ENCODE results near the gene GTF2H3.
"Not testable (repeated sequence)": the region's sequence is repeated elsewhere in the genome, so short reads cannot be mapped to it uniquely, and the experiment has no call there.

Gene GTF2H3

GRCh38 chr12:123633379-123634141 is at the start of gene GTF2H3, which contains the start of gene EIF2B1:
GTF2H3 (plus strand) TSS chr12:123633829; CDS start chr12:123633860, 31 bp downstream.
EIF2B1 (minus strand) TSS chr12:123633686; CDS start chr12:123633557, 129 bp downstream.
- intact Hi-C loops (cut with DNase I), result no loop called here
- peak; percentile 95 to 100 (median 98) for DNase-seq

GRCh38 chr12:123591702-123592481 is 41.7 kb upstream of the GTF2H3 start:
- no peak for DNase-seq
- intact Hi-C loops (cut with DNase I), result no loop called here

DNA sequence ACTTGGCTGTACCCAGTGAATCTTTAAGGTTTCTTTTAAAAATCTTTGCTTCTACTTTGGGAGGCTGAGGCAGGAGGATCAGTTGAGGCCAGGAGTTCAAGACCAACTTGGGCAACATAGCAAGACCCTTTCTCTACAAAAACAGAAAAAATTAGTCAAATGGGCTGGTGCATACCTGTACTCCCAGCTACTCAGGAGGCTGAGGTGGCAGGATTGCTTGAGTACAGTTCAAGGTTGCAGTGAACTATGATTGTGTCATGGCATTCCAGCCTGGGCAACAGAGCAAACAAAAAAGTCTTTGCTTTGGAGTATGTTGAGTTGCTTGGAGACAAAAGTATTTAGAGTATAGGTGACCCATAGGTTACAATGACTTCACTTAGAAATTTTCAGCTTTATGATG is 37.9 kb upstream of the GTF2H3 start:
- intact Hi-C loops (cut with DNase I), result no loop called here
- no peak for DNase-seq

- intact Hi-C loops (cut with DNase I), result no loop called here
- no peak for DNase-seq
Measured at GRCh38 chr12:123597100-123597499, 36.5 kb upstream of the GTF2H3 start.

- no peak for DNase-seq
- intact Hi-C loops (cut with DNase I), result no loop called here
Measured at GRCh38 chr12:123598522-123598921, 35.1 kb upstream of the GTF2H3 start.

DNA sequence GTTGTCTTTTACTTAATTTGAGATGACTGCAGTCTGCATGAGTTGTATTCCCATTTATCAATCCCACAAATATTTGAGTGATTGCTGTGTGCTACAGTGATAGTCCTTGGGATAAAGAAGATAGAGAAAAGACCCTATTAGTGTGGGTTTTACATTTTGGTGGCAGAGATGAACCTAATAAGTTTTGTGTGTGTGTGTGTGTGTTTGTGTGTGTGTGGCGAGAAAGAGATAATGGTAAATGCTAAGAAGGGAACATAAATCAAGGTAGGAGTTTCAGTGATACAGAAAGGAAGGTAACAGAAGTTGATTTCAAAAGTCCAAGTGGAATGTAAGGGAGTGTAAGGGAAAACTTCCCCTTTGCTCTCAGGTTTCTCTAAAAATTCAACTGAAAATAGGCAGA is 34.3 kb upstream of the GTF2H3 start:
- intact Hi-C loops (cut with DNase I), result no loop called here
- no peak for DNase-seq

GRCh38 chr12:123599721-123600120 is 33.9 kb upstream of the GTF2H3 start:
- no peak for DNase-seq

GRCh38 chr12:123601602-123602489 is 31.8 kb upstream of the GTF2H3 start, which contains the start of gene DDX55:
DDX55 (plus strand) TSS chr12:123602099; CDS start chr12:123602149, 50 bp downstream.
- intact Hi-C loops (cut with DNase I), result no loop called here

More at GRCh38 chr12:123599721-123600120, 33.9 kb upstream of the GTF2H3 start:
- intact Hi-C loops (cut with DNase I), result no loop called here

GRCh38 chr12:123602651-123603195 is 30.9 kb upstream of the GTF2H3 start:
- intact Hi-C loops (cut with DNase I), result no loop called here
- DNase-seq, result no peak

More at GRCh38 chr12:123601602-123602489, 31.8 kb upstream of the GTF2H3 start, which contains the start of gene DDX55:
- DNase-seq, result peak; percentile 69 to 98 (median 85)

DNA sequence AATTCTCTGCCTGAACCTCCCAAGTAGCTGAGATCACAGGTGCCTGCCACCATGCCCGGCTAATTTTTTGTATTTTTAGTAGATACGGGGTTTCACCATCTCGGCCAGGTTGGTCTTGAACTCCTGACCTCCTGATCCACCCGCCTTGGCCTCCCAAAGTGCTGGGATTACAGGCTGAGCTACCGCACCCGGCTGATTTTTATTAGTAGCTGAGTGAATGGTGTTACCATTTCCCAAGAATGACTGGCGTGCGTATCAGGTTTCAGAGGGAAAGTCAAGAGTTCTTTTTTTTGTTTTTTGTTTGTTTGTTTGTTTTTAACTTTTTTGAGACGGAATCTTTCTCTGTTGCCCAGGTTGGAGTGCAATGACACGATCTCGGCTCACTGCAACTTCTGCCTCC is 30.1 kb upstream of the GTF2H3 start:
- DNase-seq; intact Hi-C loops (cut with DNase I): not testable (repeated sequence)

GRCh38 chr12:123607756-123608155 is 25.9 kb upstream of the GTF2H3 start:
- DNase-seq, result no peak
- intact Hi-C loops (cut with DNase I), result no loop called here

DNA sequence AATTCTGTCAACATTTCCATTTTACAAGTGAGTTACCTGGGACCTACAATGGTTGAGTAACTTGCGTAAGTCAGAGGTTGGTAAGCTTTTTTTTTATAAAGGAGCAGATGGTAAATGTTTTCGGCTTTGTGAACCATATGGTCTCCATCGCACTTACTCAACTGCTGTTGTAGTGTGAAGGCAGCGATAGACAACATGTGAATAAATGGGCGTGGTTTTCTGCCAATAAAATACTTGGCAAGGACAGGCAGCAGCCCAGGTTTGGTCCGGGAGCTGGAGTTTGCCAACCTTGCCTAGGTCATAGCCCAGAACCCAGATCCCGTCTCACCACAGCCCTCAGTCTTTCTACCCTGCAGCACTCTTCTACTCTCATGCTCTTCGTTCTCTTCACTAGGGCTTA is 25.4 kb upstream of the GTF2H3 start:
- intact Hi-C loops (cut with DNase I), result no loop called here
- no peak for DNase-seq

DNA sequence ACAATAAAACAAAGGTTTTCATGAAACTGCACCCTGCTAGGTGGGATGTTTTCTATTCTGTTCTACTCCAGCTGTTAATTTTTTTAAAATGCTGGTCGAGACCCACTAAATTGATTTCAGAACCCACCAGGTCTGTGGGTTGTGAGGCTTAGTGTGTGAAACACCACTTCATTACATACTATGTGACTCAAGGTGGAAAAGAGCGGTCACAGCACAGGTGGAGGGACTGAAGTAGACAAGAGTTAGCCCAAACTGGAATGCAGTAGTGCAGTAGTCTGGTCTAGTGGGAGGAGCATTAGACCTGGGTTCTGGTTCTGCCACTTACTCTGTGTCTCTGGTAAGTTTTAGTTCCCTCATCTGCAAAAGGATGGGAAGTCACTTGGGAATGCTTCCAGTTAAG is 19.5 kb upstream of the GTF2H3 start:
- intact Hi-C loops (cut with DNase I), result no loop called here
- DNase-seq, result no peak

GRCh38 chr12:123614531-123614930 is 19.1 kb upstream of the GTF2H3 start:
- DNase-seq, result no peak
- intact Hi-C loops (cut with DNase I), result no loop called here

- intact Hi-C loops (cut with DNase I), result no loop called here
- no peak for DNase-seq
Measured at GRCh38 chr12:123617144-123617543, 16.5 kb upstream of the GTF2H3 start.

DNA sequence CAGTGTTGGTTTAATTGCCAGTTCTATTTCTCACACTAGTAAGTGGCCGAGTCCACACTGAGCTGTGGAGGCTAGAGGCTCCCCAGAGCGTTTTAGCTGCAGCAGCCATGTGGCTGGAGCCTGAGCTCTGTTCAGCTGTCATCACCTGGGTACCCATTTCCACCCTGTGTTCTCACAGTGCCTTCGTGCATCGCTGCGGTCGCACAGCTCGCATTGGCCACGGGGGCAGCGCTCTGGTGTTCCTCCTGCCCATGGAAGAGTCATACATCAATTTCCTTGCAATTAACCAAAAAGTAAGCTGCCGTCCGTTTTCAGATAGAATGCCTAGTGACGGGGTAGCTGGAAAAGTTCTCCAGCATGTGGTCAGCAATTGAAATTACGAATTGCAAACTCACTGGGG is 16.0 kb upstream of the GTF2H3 start:
- intact Hi-C loops (cut with DNase I), result no loop called here

GRCh38 chr12:123621101-123621500 is 12.5 kb upstream of the GTF2H3 start:
- DNase-seq, result no peak
- intact Hi-C loops (cut with DNase I), result no loop called here

More for the DNA sequence above, 16.0 kb upstream of the GTF2H3 start:
- peak in 1 of 10 donors; percentile 42 for DNase-seq

DNA sequence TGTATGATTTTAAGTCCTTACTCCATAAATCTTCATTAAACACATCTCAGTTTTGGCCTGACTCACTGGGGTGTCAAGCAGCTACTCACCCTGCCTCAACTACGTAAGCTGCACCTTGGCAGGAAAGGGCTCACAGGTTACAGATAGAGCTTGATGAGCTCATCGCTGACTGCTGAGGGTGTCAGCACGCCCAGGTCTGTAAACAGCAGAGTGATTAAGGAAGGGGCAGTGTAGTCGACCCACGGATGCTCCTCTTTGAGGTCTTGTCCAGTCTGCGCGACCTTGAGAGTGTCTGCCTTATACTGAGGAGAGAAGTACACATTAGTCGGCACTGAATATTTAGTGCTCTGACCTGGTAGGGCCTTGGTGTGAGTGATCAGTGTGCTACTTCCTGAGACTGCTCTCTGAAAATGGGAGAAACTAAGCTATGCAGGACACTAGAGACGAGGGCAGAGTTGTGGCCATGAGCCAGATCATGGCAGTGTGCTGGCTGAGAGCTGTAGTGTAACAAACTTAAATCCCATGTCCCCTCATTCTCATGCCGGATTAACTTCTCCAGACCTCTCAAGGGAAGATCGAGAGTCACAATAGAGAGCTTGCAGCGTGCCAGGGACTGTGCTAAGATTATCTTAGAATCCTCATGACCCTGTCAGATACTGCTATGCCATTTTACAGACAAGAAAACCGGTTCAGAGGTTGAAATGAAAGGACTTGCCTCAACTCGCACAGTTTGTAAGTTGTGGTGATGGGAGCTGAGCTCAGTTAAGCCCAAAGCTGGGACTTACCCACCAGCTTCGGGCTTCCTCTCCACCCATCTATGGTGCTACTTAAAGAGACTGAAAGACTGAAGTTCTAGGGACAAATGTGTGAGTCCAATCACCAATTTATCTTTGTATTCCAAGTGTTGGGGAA is 11.8 kb upstream of the GTF2H3 start:
- DNase-seq, result no peak
- intact Hi-C loops (cut with DNase I), result no loop called here

DNA sequence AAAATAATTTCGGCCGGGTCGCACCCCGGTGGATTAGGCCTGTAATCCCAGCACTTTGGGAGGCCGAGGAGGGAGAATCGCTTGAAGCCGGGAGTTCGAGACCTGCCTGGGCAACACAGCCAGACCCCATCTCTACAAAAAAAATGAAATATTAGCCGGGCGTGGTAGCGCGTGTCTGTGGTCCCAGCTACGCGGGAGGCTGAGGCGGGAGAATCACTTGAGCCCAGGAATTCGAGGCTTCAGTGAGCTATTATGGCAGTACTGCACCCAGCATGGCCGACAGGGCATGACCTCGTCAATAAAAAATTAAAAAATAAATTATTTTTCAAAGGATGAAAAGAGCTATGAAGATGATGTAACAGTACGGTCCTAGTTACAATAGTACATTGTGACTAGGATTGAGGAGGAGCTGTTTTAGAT is 523 bp downstream of the GTF2H3 start:
- DNase-seq, result no peak
- intact Hi-C loops (cut with DNase I), result no loop called here

All from posterior cingulate gyrus (tissue), 11 donors.